Breast epithelium (tissue), 3 donors: ENCODE results near the gene ICAM2.

Experiments
- POLR2A ChIP-seq: fragments of 450-650 bp; IDR thresholded peaks from one replicate; pipeline ENCODE4 v1.6.1; 2016; ENCODE audit warnings: antibody characterized with exemption, mild to moderate bottlenecking, moderate library complexity
- POLR2AphosphoS5 ChIP-seq, 3 donors: sonication (generic); formaldehyde crosslinking; IDR thresholded peaks; one replicate each; pipeline ENCODE4 v1.6.1; 2017; ENCODE audit warnings: antibody characterized with exemption in 3 of 3
- TF ChIP-seq, protein P1 (sequence below), 3 donors: fragments of 450-650 bp; IDR thresholded peaks; one replicate each; pipeline ENCODE4 v1.5.1; 2016 to 2017; ENCODE audit warnings: antibody characterized with exemption in 3 of 3, mild to moderate bottlenecking in 3 of 3, moderate library complexity in 3 of 3

DNA sequence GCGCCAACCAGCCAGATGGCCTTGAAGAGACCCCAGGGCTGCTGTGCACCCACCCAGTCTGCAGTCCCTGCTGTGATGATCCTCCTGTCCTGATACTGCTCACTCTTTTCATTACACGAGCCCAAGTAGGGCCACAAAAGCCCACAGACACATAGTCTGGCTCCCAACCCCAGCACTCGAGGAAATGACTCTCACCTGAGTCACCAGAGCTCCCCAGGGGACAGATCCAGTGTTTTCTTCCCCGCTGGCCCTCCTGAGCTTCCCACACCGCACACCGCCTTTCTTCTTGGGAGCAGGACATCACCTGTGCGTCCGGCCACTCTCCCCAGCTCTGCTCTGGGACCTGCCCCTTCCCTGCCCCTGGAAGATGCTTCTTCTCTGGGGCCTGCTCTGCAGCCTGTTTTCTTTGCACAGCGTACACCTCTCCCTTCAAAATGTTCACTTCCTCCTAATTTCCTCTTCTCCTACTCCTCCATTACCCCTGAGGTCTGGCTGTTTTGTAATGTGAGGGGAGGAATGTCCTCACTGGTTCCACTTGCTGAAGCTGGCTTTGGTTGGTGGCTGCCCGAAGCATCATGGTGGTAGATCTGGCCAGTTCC lies 45.7 kb downstream of the ICAM2 start:
- TF ChIP-seq, protein P1, sequence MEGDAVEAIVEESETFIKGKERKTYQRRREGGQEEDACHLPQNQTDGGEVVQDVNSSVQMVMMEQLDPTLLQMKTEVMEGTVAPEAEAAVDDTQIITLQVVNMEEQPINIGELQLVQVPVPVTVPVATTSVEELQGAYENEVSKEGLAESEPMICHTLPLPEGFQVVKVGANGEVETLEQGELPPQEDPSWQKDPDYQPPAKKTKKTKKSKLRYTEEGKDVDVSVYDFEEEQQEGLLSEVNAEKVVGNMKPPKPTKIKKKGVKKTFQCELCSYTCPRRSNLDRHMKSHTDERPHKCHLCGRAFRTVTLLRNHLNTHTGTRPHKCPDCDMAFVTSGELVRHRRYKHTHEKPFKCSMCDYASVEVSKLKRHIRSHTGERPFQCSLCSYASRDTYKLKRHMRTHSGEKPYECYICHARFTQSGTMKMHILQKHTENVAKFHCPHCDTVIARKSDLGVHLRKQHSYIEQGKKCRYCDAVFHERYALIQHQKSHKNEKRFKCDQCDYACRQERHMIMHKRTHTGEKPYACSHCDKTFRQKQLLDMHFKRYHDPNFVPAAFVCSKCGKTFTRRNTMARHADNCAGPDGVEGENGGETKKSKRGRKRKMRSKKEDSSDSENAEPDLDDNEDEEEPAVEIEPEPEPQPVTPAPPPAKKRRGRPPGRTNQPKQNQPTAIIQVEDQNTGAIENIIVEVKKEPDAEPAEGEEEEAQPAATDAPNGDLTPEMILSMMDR (IDR thresholded peaks at IDR 0.05): no peak
- TF ChIP-seq POLR2A (no peak), POLR2AphosphoS5 (IDR thresholded peaks at IDR 0.05) (no peak)
